Measurements from ENCODE around the gene PTPRT.

DNA sequence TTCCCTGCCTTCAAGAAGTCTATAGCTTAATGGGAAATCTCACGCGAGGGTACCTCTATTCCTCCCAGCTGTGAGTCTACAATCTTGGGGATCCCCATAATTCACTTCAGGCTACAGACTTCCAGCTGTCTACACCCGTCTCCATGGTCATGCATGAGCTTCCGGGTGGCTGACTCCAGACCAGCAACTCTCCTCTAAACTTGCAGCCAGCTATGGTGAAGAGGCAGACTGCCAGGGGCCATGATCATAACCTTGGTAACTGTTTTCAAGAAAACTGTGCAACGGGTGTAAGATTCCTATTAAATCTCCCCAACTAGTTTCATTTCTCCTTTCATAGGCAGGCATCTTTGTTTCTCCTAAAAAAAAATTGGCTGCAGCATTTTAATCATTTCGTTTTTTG is 1037.1 kb downstream of the PTPRT start:
- TF ChIP-seq CTCF (conservative IDR thresholded peaks at IDR 0.05; ENCODE audit: low read depth in 2 of 2), result no peak
- no peak for TF ChIP-seq EZH2 (IDR thresholded peaks at IDR 0.05; ENCODE audit: low read depth, unreplicated experiment)
- TF ChIP-seq EZH2phosphoT487 (IDR thresholded peaks at IDR 0.05; ENCODE audit: unreplicated experiment), result no peak
- TF ChIP-seq REST (IDR thresholded peaks at IDR 0.05; ENCODE audit: unreplicated experiment), result no peak
- no peak for TF ChIP-seq CREB1 (CRISPR knock-in tag; IDR thresholded peaks at IDR 0.05; ENCODE audit: low read depth)
- TF ChIP-seq POLR2AphosphoS5 (IDR thresholded peaks at IDR 0.05; ENCODE audit: low read depth), result no peak
- no peak for TF ChIP-seq ZNF331 (CRISPR knock-in tag; IDR thresholded peaks at IDR 0.05; ENCODE audit: low read depth)
- no peak for TF ChIP-seq STAT1 (IDR thresholded peaks at IDR 0.05; ENCODE audit: unreplicated experiment)
- TF ChIP-seq JUNB (IDR thresholded peaks at IDR 0.05; ENCODE audit: unreplicated experiment), result no peak
- no peak for TF ChIP-seq NANOG (IDR thresholded peaks at IDR 0.05; ENCODE audit: borderline replicate concordance)
- no peak for TF ChIP-seq ETS1 (IDR thresholded peaks at IDR 0.05)
- no peak for TF ChIP-seq ZNF114 (CRISPR knock-in tag; IDR thresholded peaks at IDR 0.05)
